DND-41 (cell line): ENCODE measurements around the gene TAPT1.

Source experiments
- ATAC-seq: fragments of 200-7000 bp; cut with Tn5 transposase; 3 replicates; pipeline ENCODE4 v1.9.1; 2021; ENCODE audit warnings: low read depth; ENCODE audit not compliant: insufficient read depth
- DNase-seq: peaks from one replicate; pipeline ENCODE4 v3.0.0-alpha.2; 2020
- H2AFZ ChIP-seq: 2 replicates; pipeline ENCODE4 v1.6.0; 2012; ENCODE audit warnings: low read depth, low read length
- H3K27ac ChIP-seq: 2 replicates; pipeline ENCODE4 v1.5.1; 2012; ENCODE audit warnings: low read length, inconsistent platforms
- H3K27me3 ChIP-seq: fragments of 200-600 bp; sonication (generic); 2 replicates; pipeline ENCODE4 v1.6.0; 2012; ENCODE audit warnings: low read length, mild to moderate bottlenecking, inconsistent platforms; ENCODE audit not compliant: insufficient read depth, poor library complexity
- H3K36me3 ChIP-seq: 2 replicates; pipeline ENCODE4 v1.5.1; 2012; ENCODE audit warnings: low read length, inconsistent platforms; ENCODE audit not compliant: insufficient read depth
- H3K4me1 ChIP-seq: 2 replicates; pipeline ENCODE4 v1.5.1; 2012; ENCODE audit warnings: mild to moderate bottlenecking, low read length; ENCODE audit not compliant: insufficient read depth
- H3K4me2 ChIP-seq: 2 replicates; pipeline ENCODE4 v1.6.0; 2012; ENCODE audit warnings: mild to moderate bottlenecking, moderate library complexity, low read length, inconsistent platforms; ENCODE audit not compliant: insufficient read depth
- H3K4me3 ChIP-seq, 2 experiments: fragments of 200-600 bp in 1 of 2; shearing (Covaris generic) in 1 of 2; 2 replicates each; pipeline ENCODE4 v1.5.1; 2012 to 2016; ENCODE audit warnings: inconsistent platforms in 2 of 2, low read length in 2 of 2, mild to moderate bottlenecking in 2 of 2, low read depth in 1 of 2, moderate library complexity in 1 of 2
- H3K79me2 ChIP-seq: 2 replicates; pipeline ENCODE4 v1.6.0; 2012; ENCODE audit warnings: low read length, inconsistent platforms; ENCODE audit not compliant: insufficient read depth
- H3K9ac ChIP-seq: 2 replicates; pipeline ENCODE4 v1.6.0; 2012; ENCODE audit warnings: low read depth, mild to moderate bottlenecking, inconsistent platforms, low read length, moderate library complexity
- H3K9me3 ChIP-seq: 2 replicates; pipeline ENCODE4 v1.5.1; 2012; ENCODE audit warnings: low read length, moderate library complexity, mild to moderate bottlenecking, inconsistent platforms; ENCODE audit not compliant: insufficient read depth, severe bottlenecking
- H4K20me1 ChIP-seq: 2 replicates; pipeline ENCODE4 v1.6.0; 2012; ENCODE audit warnings: low read length; ENCODE audit not compliant: insufficient read depth
- CTCF ChIP-seq: IDR thresholded peaks from 2 replicates; pipeline ENCODE4 v1.5.1; 2012; ENCODE audit warnings: borderline replicate concordance, low read length, moderate library complexity, mild to moderate bottlenecking; ENCODE audit not compliant: poor library complexity, severe bottlenecking; ENCODE audit errors: extremely low read depth
- EZH2 ChIP-seq: IDR thresholded peaks from 3 replicates; pipeline ENCODE4 v1.6.1; 2012; ENCODE audit warnings: borderline replicate concordance, low read depth, mild to moderate bottlenecking, moderate library complexity, low read length, inconsistent platforms; ENCODE audit not compliant: severe bottlenecking

Gene TAPT1

GRCh38 chr4:16126714-16127113 lies 99.6 kb downstream of the TAPT1 start:
- H2AFZ ChIP-seq = no peak overlapping the region
- no peak overlapping the region for H3K27ac ChIP-seq
- no peak overlapping the region for H3K9ac ChIP-seq
- H3K36me3 ChIP-seq = no peaks in the 10 kb centered on the region
- no peaks in the 10 kb centered on the region for H3K4me1 ChIP-seq
- no peak for ATAC-seq
- H4K20me1 ChIP-seq = no peaks in the 10 kb centered on the region
- H3K4me2 ChIP-seq = no peak overlapping the region
- H3K9me3 ChIP-seq = no peaks in the 10 kb centered on the region
- no peak for TF ChIP-seq EZH2
- TF ChIP-seq CTCF = no peak
- H3K4me3 ChIP-seq = no peak overlapping the region
- DNase-seq = no peak
- H3K27me3 ChIP-seq = peaks cover 27% of the 10 kb centered on the region
- no peaks in the 10 kb centered on the region for H3K79me2 ChIP-seq

- DNase-seq (no peak), ATAC-seq (no peak)
- no peaks in the 10 kb centered on the region for H3K4me1 ChIP-seq
- H3K27ac ChIP-seq = no peak overlapping the region
- no peaks in the 10 kb centered on the region for H3K9me3 ChIP-seq
- TF ChIP-seq EZH2 (no peak), CTCF (no peak)
- H3K79me2 ChIP-seq = no peaks in the 10 kb centered on the region
- no peak overlapping the region for H3K9ac ChIP-seq
- no peaks in the 10 kb centered on the region for H4K20me1 ChIP-seq
- H3K4me2 ChIP-seq = no peak overlapping the region
- H3K4me3 ChIP-seq = no peak overlapping the region
- H2AFZ ChIP-seq = no peak overlapping the region
- peaks cover 27% of the 10 kb centered on the region for H3K27me3 ChIP-seq
- no peaks in the 10 kb centered on the region for H3K36me3 ChIP-seq
Observed at GRCh38 chr4:16125571-16126445, 100.5 kb downstream of the TAPT1 start.

- Histone ChIP-seq H3K4me3 (no peak overlapping the region), H2AFZ (no peak overlapping the region), H3K79me2 (no peaks in the 10 kb centered on the region), H3K9me3 (no peaks in the 10 kb centered on the region), H3K36me3 (no peaks in the 10 kb centered on the region), H3K9ac (no peak overlapping the region), H3K27ac (no peak overlapping the region), H4K20me1 (no peaks in the 10 kb centered on the region), H3K27me3 (peaks cover 24% of the 10 kb centered on the region), H3K4me2 (no peak overlapping the region), H3K4me1 (no peaks in the 10 kb centered on the region)
- no peak for ATAC-seq
- DNase-seq = no peak
- no peak for TF ChIP-seq EZH2
- no peak for TF ChIP-seq CTCF
Observed at GRCh38 chr4:16124232-16124631, 102.0 kb downstream of the TAPT1 start.
